Breast epithelium (tissue), 3 donors: ENCODE measurements around the gene ROR2.

ENCODE experiments used
- POLR2AphosphoS5 ChIP-seq, 3 donors: sonication (generic); formaldehyde crosslinking; IDR thresholded peaks; one replicate each; pipeline ENCODE4 v1.6.1; 2017; ENCODE audit warnings: antibody characterized with exemption in 3 of 3
- TF ChIP-seq, protein P1 (sequence below), 3 donors: fragments of 450-650 bp; IDR thresholded peaks; one replicate each; pipeline ENCODE4 v1.5.1; 2016 to 2017; ENCODE audit warnings: antibody characterized with exemption in 3 of 3, mild to moderate bottlenecking in 3 of 3, moderate library complexity in 3 of 3

DNA sequence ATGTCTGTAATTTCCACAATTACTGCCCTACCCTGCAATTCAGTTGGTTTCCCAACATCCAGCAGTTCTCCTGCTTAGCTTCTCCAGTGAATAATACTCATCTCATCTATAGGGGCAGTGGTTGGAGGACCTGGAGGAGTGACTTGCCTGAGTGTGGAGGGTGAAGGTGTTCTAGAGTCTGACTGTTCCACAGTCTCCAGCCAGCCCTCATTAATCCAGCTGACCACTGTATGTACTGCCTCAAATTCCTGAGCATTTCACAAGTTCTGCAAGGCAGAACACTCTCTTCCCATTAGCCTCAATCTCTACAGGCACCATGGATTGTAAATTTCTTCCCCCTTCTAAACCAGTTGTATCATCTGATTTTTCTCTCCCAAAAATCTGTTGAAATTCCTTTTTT lies 379.0 kb downstream of the ROR2 start:
- TF ChIP-seq, protein P1, sequence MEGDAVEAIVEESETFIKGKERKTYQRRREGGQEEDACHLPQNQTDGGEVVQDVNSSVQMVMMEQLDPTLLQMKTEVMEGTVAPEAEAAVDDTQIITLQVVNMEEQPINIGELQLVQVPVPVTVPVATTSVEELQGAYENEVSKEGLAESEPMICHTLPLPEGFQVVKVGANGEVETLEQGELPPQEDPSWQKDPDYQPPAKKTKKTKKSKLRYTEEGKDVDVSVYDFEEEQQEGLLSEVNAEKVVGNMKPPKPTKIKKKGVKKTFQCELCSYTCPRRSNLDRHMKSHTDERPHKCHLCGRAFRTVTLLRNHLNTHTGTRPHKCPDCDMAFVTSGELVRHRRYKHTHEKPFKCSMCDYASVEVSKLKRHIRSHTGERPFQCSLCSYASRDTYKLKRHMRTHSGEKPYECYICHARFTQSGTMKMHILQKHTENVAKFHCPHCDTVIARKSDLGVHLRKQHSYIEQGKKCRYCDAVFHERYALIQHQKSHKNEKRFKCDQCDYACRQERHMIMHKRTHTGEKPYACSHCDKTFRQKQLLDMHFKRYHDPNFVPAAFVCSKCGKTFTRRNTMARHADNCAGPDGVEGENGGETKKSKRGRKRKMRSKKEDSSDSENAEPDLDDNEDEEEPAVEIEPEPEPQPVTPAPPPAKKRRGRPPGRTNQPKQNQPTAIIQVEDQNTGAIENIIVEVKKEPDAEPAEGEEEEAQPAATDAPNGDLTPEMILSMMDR (IDR thresholded peaks at IDR 0.05) = no peak
- no peak for TF ChIP-seq POLR2AphosphoS5 (IDR thresholded peaks at IDR 0.05)
